NK-92 treated with Interleukin-12 subunit alpha and Interleukin-12 subunit beta, amount 100 ng/mL, for 24 hours (cell line): ENCODE measurements around the gene ENTR1.
"Not testable (repeated sequence)": the region's sequence is repeated elsewhere in the genome, so short reads cannot be mapped to it uniquely, and the experiment has no call there.

ENCODE experiments used
- DNase-seq: peaks from one replicate; lab custom pipeline; 2025; lab: John Stamatoyannopoulos, UW

ENTR1 gene

DNA sequence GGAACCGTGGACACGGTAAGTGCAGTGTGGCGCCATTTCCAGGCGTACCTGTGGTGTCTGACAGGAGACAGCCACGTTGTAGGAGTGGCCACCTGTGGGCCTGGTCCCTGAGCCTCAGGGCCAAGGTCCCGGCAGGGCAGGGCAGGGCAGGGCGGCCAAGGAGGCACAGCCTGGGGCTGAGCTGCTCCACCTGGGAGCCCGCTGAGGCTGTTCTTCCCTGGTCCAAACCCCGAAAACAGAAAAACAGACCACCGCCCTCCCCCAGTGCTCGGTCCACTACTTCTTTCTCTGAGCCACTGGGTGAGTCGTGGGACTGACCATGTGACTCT is 8.6 kb upstream of the ENTR1 start:
- DNase-seq: no peak

DNA sequence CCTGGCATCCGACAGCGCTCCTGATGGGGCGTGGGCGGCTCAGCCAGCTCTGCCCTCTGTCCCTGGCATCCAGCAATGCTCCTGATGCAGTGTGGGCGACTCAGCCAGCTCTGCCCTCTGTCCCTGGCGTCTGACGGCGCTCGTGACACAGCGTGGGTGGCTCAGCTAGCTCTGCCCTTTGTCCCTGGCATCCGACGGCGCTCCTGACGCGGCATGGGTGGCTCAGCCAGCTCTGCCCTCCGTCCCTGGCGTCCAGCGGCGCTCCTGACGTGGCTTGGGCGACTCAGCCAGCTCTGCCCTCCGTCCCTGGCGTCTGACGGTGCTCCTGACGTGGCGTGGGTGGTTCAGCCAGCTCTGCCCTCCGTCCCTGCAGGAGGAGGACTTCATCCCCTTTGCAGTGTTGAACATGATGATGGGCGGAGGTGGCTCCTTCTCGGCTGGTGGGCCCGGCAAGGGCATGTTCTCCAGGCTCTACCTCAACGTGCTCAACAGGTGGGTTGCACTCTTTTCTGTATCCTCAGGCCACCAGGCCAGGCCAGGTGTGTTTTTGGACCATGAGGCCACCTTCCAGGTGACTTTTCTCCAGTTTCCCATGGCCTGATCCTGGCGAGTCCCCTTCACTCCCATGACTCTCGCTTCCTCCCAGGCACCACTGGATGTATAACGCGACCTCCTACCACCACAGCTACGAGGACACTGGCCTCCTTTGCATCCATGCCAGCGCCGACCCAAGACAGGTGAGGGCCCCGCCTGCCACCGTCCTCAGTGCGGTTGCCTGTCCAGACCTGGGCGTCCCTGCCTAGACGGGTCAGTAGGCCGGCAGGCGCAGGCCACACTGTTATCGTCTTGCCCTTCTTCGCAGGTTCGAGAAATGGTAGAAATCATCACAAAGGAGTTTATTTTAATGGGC is 8.0 kb upstream of the ENTR1 start:
- no peak for DNase-seq

DNA sequence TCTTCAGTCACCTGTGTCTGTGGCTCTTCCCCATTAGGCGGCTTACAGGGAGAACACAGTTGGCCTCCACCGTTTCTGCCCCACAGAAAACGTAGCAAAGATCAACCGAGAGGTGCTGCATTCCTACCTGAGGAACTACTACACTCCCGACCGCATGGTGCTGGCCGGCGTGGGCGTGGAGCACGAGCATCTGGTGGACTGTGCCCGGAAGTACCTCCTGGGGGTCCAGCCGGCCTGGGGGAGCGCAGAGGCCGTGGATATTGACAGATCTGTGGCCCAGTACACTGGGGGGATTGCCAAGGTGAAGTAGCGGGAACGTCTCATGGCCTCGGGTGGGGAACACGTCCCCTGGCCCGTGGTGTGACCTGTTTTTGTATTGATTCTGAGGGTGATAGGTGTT is 6.5 kb upstream of the ENTR1 start:
- no peak for DNase-seq

- no peak for DNase-seq
Observed at GRCh38 chr9:136416427-136416826, 6.0 kb upstream of the ENTR1 start.

GRCh38 chr9:136412962-136413361 is 2.5 kb upstream of the ENTR1 start:
- DNase-seq: no peak

DNA sequence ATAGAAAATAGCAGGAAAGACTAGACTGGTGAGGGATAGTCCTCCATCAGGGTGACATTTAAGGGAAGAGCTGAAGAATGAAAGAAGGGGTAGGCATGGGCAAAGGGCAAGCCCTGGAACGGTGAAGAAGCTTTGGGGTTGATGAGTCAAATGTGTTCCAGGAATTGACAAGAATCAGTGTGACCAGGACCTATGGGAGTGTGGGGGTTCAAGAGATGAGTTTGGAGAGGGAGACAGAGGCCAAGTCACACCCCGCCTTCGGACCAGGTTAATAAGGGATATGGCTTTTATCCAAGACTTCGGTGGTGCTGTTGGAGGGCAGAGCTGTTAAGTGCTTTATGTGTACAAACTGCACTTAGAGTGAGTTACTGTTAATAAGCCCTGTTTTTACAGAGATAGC is 964 bp upstream of the ENTR1 start:
- DNase-seq: no peak

- no peak for DNase-seq
Observed at GRCh38 chr9:136409557-136410455, 608 bp downstream of the ENTR1 start.

DNA sequence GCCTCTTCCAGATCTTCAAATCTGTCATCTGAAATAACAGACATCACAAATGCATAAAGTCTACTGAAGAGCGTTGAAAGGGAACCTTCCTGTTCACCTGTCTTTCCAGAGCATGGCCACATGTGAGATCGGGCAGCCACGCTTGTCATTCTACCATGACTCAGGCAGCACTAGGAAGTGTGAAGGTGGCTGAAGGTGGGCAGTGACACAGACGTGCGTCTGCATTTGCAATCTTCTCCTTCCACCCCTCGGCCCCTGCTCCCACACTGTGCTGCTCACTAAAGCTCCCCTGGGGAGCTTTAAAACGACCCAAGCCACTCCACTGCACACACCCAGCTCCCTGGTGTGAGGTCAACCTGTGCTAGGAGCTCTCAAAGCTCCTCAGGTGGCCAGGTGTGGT is 2.5 kb downstream of the ENTR1 start:
- DNase-seq: no peak

DNA sequence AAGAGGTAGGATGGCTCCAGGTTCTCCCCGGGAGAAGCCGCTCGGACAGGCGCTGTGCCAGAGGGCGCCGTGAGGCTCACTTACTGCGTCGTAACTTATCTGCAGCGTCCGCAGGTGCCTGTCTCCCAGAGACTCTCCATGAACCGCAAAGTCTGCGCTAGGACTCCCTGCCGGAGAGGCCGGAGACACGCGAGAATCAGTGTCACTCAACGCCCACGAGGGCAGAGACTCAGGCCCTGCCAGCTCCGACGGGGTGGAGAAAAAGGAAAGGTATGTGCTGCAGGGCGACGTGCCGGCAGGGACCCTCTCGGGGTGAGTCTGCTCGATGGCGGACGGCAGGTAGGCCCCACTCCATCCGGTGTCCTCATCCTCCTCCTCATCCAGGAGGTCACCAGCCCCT is 3.4 kb downstream of the ENTR1 start:
- not testable (repeated sequence) for DNase-seq

- DNase-seq: not testable (repeated sequence)
Observed at GRCh38 chr9:136405904-136406303, 4.5 kb downstream of the ENTR1 start.

DNA sequence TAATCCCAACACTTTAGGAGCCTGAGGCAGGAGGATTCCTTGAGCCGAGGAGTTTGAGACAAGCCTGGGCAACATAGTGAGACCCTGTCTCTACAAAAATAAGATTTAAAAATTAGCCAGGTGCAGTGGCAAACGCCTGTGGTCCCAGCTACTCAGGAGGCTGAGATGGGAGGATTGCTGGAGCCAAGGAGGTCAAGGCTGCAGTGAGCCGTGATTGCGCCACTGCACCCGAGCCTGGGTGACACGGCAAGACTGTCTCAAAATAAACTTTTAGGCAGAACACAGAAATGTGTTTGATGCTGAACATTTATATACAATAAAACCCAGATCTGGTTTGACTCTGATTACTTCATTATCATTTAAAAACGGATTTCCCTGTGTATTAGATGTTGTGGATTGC is 4.9 kb downstream of the ENTR1 start:
- DNase-seq: no peak

- no peak for DNase-seq
Observed at GRCh38 chr9:136404801-136405136, 5.6 kb downstream of the ENTR1 start.

- DNase-seq: no peak
Observed at GRCh38 chr9:136403915-136404800, 6.3 kb downstream of the ENTR1 start.

DNA sequence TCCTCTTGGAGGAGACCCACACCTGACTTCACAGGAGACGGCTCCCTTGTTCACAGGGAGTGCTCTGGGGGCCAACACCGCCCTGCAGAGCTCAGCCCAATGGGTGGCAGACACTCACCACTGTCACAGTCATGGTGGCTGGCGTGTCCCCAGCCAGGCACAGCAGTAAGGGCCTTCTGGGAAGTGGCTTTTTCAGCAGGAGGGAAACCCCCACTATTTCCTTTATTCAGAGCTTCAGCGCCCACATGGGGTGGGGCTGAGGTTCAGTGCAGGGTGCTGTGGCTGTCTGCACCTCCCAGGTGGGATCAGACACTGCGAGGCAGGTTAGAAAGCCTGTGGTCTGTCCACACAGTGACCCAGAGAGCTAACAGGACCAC is 6.9 kb downstream of the ENTR1 start:
- peak; percentile 42 for DNase-seq

GRCh38 chr9:136402067-136402466 is 8.3 kb downstream of the ENTR1 start:
- no peak for DNase-seq

- DNase-seq: no peak
Observed at GRCh38 chr9:136401173-136401922, 9.1 kb downstream of the ENTR1 start.

- peak; percentile 58 for DNase-seq
Observed at GRCh38 chr9:136400038-136400834, 10.2 kb downstream of the ENTR1 start, which contains the start of gene SNAPC4. Gene SNAPC4 (minus strand): TSS chr9:136400170. CDS start chr9:136398428, 1,742 bp downstream.

GRCh38 chr9:136399176-136400037 is 11.0 kb downstream of the ENTR1 start:
- no peak for DNase-seq

DNA sequence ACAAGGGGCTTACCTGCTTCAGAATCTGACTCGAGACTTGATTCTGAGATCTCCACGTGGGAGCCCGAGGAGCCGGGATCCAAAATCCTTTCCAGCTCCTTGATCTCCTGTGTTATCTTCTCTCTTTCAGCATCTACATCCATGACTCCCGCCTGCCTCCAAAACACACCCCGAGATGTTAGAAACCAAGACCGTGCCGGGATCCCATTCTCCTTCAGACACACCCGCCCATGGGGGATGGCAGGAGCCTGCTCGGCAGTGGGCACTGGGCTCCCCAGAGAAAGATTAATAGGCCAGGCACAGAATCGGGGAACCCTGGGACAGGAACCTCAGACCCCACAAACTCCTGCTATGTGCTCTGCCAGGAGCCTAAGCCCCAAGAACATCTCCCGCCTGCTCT is 12.1 kb downstream of the ENTR1 start:
- DNase-seq: no peak

DNA sequence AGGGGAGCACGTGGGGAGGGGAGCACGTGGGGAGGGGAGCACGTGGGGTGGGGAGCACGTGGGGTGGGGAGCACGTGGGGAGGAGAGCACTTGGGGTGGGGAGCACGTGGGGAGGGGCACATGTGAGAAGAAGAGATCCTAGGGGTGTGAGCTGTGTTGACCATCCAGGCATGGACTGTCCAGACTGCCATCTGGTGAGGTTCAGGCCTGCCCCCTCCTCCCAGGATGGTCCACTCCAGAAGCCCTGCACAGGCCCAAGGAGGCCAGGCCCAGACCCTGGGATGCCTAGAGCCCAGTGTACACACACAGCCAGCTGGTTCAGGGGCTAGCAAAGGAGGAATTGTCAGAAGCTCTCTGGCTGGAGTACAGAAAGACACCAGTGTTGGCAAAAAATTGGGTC is 12.8 kb downstream of the ENTR1 start:
- DNase-seq: no peak
